ENCODE measurements around the gene CDH5. TPM values are rescaled to one million over a fixed set of nuclear protein-coding genes. Genes with fewer than 3 reads are reported as not detected.

The CDH5 gene
- polyA plus RNA-seq, 1 of the 3 experiments (the other 2 are of a cell fraction): not detected

GRCh38 chr16:66355526-66355925 is 11.0 kb upstream of the CDH5 start:
- no peaks in the 10 kb centered on the region for H3F3A ChIP-seq (replicated peaks; ENCODE audit: insufficient read depth)
- no peak overlapping the region for H2AFZ ChIP-seq (ENCODE audit: low read depth)
- no peak overlapping the region for H3K27ac ChIP-seq (ENCODE audit: low read depth in 2 of 2, low read length in 1 of 2)
- H3K9ac ChIP-seq: no peak overlapping the region
- no peak overlapping the region for H3K4me2 ChIP-seq
- H3K9me3 ChIP-seq: no peaks in the 10 kb centered on the region
- TF ChIP-seq SMC3 (IDR thresholded peaks at IDR 0.05; ENCODE audit: low read depth, low read length): no peak
- no peak for TF ChIP-seq EZH2phosphoT487 (IDR thresholded peaks at IDR 0.05; ENCODE audit: borderline replicate concordance, low read depth)
- TF ChIP-seq TCF12 (IDR thresholded peaks at IDR 0.05): no peak
- TF ChIP-seq RAD21 (IDR thresholded peaks at IDR 0.05; ENCODE audit: low read length): no peak
- no peak for TF ChIP-seq FOXJ3 (CRISPR knock-in tag; IDR thresholded peaks at IDR 0.05)
- TF ChIP-seq MEF2A (IDR thresholded peaks at IDR 0.05; ENCODE audit: borderline replicate concordance, low read depth): no peak
- no peak for TF ChIP-seq RXRA (IDR thresholded peaks at IDR 0.05; ENCODE audit: borderline replicate concordance, low read depth)
- TF ChIP-seq CHD2 (IDR thresholded peaks at IDR 0.05; ENCODE audit: low read length, partially characterized antibody): no peak
- no peak for TF ChIP-seq GATA2 (CRISPR knock-in tag; IDR thresholded peaks at IDR 0.05)
- TF ChIP-seq NFIC (IDR thresholded peaks at IDR 0.05; ENCODE audit: borderline replicate concordance): no peak
- no peak for TF ChIP-seq RFX5 (IDR thresholded peaks at IDR 0.05; ENCODE audit: low read length)
- no peak for TF ChIP-seq EP300 (IDR thresholded peaks at IDR 0.05; ENCODE audit: borderline replicate concordance in 1 of 2, low read depth in 1 of 2, low read length in 1 of 2)
- no peak for TF ChIP-seq USF2 (IDR thresholded peaks at IDR 0.05; ENCODE audit: borderline replicate concordance, low read depth, low read length)
- TF ChIP-seq NRF1 (IDR thresholded peaks at IDR 0.05; ENCODE audit: low read depth, low read length): no peak
- H3K4me1 ChIP-seq (ENCODE audit: control insufficient read depth in 1 of 2, insufficient read depth in 2 of 2, low read depth in 1 of 2, low read length in 1 of 2): peaks cover 0 to 9% of the 10 kb centered on the region in 2 experiments; a peak in 1 of 4 replicates
- DNase-seq: no peak
- peaks cover 30% of the 10 kb centered on the region for H3K27me3 ChIP-seq (ENCODE audit: insufficient read depth)
- 63% methylated on average over 8 of the region's 8 CpGs for WGBS (ENCODE audit: low lambda C conversion rate)
- H3K79me2 ChIP-seq (ENCODE audit: insufficient read depth): no peaks in the 10 kb centered on the region
- POLR2A ChIA-PET: no interaction called here
- no peak overlapping the region for H3K4me3 ChIP-seq (ENCODE audit: low read depth in 2 of 2, low read length in 1 of 2)
- CTCF ChIA-PET: interaction anchor here (3.0 to 9.2 kb wide), 3 partner anchors 13 to 19 kb away, joined by 10 to 143 read pairs (median 92); partner anchors contain the start of gene CDH5
- H3K36me3 ChIP-seq (replicated peaks in 1 of 2; ENCODE audit: control insufficient read depth in 1 of 2, insufficient read depth in 2 of 2, low read length in 1 of 2): no peaks in the 10 kb centered on the region
- H3K9me2 ChIP-seq: no peaks in the 10 kb centered on the region
- H4K20me1 ChIP-seq (ENCODE audit: insufficient read depth): no peaks in the 10 kb centered on the region

- no peak overlapping the region for H3K27ac ChIP-seq (ENCODE audit: low read depth in 2 of 2, low read length in 1 of 2)
- no peak overlapping the region for H3K9ac ChIP-seq
- no peaks in the 10 kb centered on the region for H3K9me3 ChIP-seq
- no peak overlapping the region for H3K4me3 ChIP-seq (ENCODE audit: low read depth in 2 of 2, low read length in 1 of 2)
- ChIA-PET CTCF (interaction anchor here (0.6 to 9.2 kb wide), 30 partner anchors 9 to 1063 kb away, joined by 3 to 143 read pairs (median 6); partner anchors contain the start of gene CDH5), POLR2A (no interaction called here)
- no peaks in the 10 kb centered on the region for H3K36me3 ChIP-seq (replicated peaks in 1 of 2; ENCODE audit: control insufficient read depth in 1 of 2, insufficient read depth in 2 of 2, low read length in 1 of 2)
- no peaks in the 10 kb centered on the region for H3K9me2 ChIP-seq
- H3K27me3 ChIP-seq (ENCODE audit: insufficient read depth): peaks cover 14% of the 10 kb centered on the region; the same call in 1 of the 2 replicates
- WGBS (ENCODE audit: low lambda C conversion rate): 1% methylated on average over 5 of the region's 5 CpGs
- peaks cover 0 to 9% of the 10 kb centered on the region in 2 experiments; a peak in 1 of 4 replicates for H3K4me1 ChIP-seq (ENCODE audit: control insufficient read depth in 1 of 2, insufficient read depth in 2 of 2, low read depth in 1 of 2, low read length in 1 of 2)
- no peaks in the 10 kb centered on the region for H3K79me2 ChIP-seq (ENCODE audit: insufficient read depth)
- no peak overlapping the region for H3K4me2 ChIP-seq
- H4K20me1 ChIP-seq (ENCODE audit: insufficient read depth): no peaks in the 10 kb centered on the region
- no peak overlapping the region for H2AFZ ChIP-seq (ENCODE audit: low read depth)
- H3F3A ChIP-seq (replicated peaks; ENCODE audit: insufficient read depth): no peaks in the 10 kb centered on the region
- peak; percentile 76 for DNase-seq
- no peak for TF ChIP-seq NRF1 (IDR thresholded peaks at IDR 0.05; ENCODE audit: low read depth, low read length)
- TF ChIP-seq RCOR1 (IDR thresholded peaks at IDR 0.05; ENCODE audit: low read length): no peak
- peak; percentile 84 for TF ChIP-seq CTCF (IDR thresholded peaks at IDR 0.05)
- TF ChIP-seq FOXJ3 (CRISPR knock-in tag; IDR thresholded peaks at IDR 0.05): no peak
- TF ChIP-seq RAD21 (IDR thresholded peaks at IDR 0.05; ENCODE audit: low read length): peak; percentile 57
- no peak for TF ChIP-seq FOSL2 (IDR thresholded peaks at IDR 0.05; ENCODE audit: borderline replicate concordance, low read depth)
- TF ChIP-seq MXI1 (IDR thresholded peaks at IDR 0.05; ENCODE audit: low read depth, low read length): no peak
- no peak for TF ChIP-seq USF2 (IDR thresholded peaks at IDR 0.05; ENCODE audit: borderline replicate concordance, low read depth, low read length)
- TF ChIP-seq YY1 (IDR thresholded peaks at IDR 0.05; ENCODE audit: low read depth): no peak
- TF ChIP-seq RXRA (IDR thresholded peaks at IDR 0.05; ENCODE audit: borderline replicate concordance, low read depth): no peak
- no peak for TF ChIP-seq RFX5 (IDR thresholded peaks at IDR 0.05; ENCODE audit: low read length)
- no peak for TF ChIP-seq CHD2 (IDR thresholded peaks at IDR 0.05; ENCODE audit: low read length, partially characterized antibody)
- no peak for TF ChIP-seq GABPA (IDR thresholded peaks at IDR 0.05; ENCODE audit: low read depth)
- TF ChIP-seq NFIC (IDR thresholded peaks at IDR 0.05; ENCODE audit: borderline replicate concordance): no peak
- no peak for TF ChIP-seq PBX3 (IDR thresholded peaks at IDR 0.05)
- no peak for TF ChIP-seq IRF3 (IDR thresholded peaks at IDR 0.05; ENCODE audit: low read depth, low read length)
Observed at GRCh38 chr16:66357523-66357928, 9.0 kb upstream of the CDH5 start.
